Liver (tissue), 9 donors: ENCODE results near the gene DLK1. TPM values are rescaled to one million over a fixed set of nuclear protein-coding genes. Genes with fewer than 3 reads are reported as not detected.

Experiments
- DNase-seq: peaks from one replicate; pipeline ENCODE4 v3.0.0-alpha.2; 2017; ENCODE audit warnings: low spot score
- H3K27ac ChIP-seq, 2 donors: one replicate each; pipeline ENCODE4 v1.7.0; 2013; ENCODE audit warnings: inconsistent platforms in 2 of 2, low read length in 2 of 2, control low read depth in 1 of 2, low read depth in 1 of 2, mild to moderate bottlenecking in 1 of 2
- H3K27me3 ChIP-seq, 4 donors: one replicate each; pipeline versions ENCODE4 v1.6.1 to v1.7.0; 2013; ENCODE audit warnings: low read length in 3 of 4, inconsistent platforms in 1 of 4, mild to moderate bottlenecking in 1 of 4, moderate library complexity in 1 of 4; ENCODE audit not compliant: control insufficient read depth in 4 of 4, insufficient read depth in 4 of 4
- H3K36me3 ChIP-seq, 4 donors: one replicate each; pipeline versions ENCODE4 v1.6.1 to v1.7.0; 2013; ENCODE audit warnings: low read length in 3 of 4, mild to moderate bottlenecking in 3 of 4, low read depth in 1 of 4, moderate library complexity in 1 of 4; ENCODE audit not compliant: control insufficient read depth in 4 of 4, insufficient read depth in 3 of 4
- H3K4me1 ChIP-seq, 4 donors: one replicate each; pipeline versions ENCODE4 v1.6.1 to v1.7.0; 2013; ENCODE audit warnings: low read length in 3 of 4, mild to moderate bottlenecking in 3 of 4, moderate library complexity in 1 of 4; ENCODE audit not compliant: control insufficient read depth in 4 of 4, insufficient read depth in 4 of 4
- H3K4me3 ChIP-seq, 3 donors: one replicate each; pipeline versions ENCODE4 v1.6.1 to v1.7.0; 2013; ENCODE audit warnings: low read length in 3 of 3, control low read depth in 1 of 3, low read depth in 1 of 3, mild to moderate bottlenecking in 1 of 3
- H3K9ac ChIP-seq, 2 donors: one replicate each; pipeline ENCODE4 v1.7.0; 2013; ENCODE audit warnings: low read length in 2 of 2, mild to moderate bottlenecking in 2 of 2, moderate library complexity in 2 of 2, control low read depth in 1 of 2, low read depth in 1 of 2
- H3K9me3 ChIP-seq, 4 donors: one replicate each; pipeline versions ENCODE4 v1.6.1 to v1.7.0; 2013; ENCODE audit warnings: low read length in 3 of 4; ENCODE audit not compliant: control insufficient read depth in 4 of 4
- ATF3 ChIP-seq: IDR thresholded peaks from 2 replicates; pipeline ENCODE4 v1.6.1; 2016; ENCODE audit warnings: antibody characterized with exemption
- CTCF ChIP-seq: fragments of 150-350 bp; IDR thresholded peaks from 2 replicates; pipeline ENCODE4 v1.5.1; 2017; ENCODE audit warnings: improper control_type of control experiment, low read depth, low read length; ENCODE audit not compliant: missing input control
- EGR1 ChIP-seq, 2 donors: IDR thresholded peaks; 2 replicates each; pipeline ENCODE4 v1.6.1; 2016 to 2018; ENCODE audit warnings: antibody characterized with exemption in 2 of 2, low read depth in 2 of 2
- FOXA1 ChIP-seq: IDR thresholded peaks from 2 replicates; pipeline ENCODE4 v1.6.1; 2016; ENCODE audit warnings: antibody characterized with exemption
- FOXA2 ChIP-seq: IDR thresholded peaks from 2 replicates; pipeline ENCODE4 v1.6.1; 2016; ENCODE audit warnings: antibody characterized with exemption
- GABPA ChIP-seq, 2 donors: IDR thresholded peaks in 1 of 2; conservative IDR thresholded peaks in 1 of 2; 2 replicates each; pipeline ENCODE4 v1.6.1; 2016; ENCODE audit warnings: antibody characterized with exemption in 2 of 2, mild to moderate bottlenecking in 1 of 2, moderate library complexity in 1 of 2
- HNF4A ChIP-seq, 2 donors: conservative IDR thresholded peaks; 2 replicates each; pipeline ENCODE4 v1.6.1; 2016; ENCODE audit warnings: antibody characterized with exemption in 2 of 2, mild to moderate bottlenecking in 2 of 2
- HNF4G ChIP-seq: IDR thresholded peaks from 2 replicates; pipeline ENCODE4 v1.6.1; 2016; ENCODE audit warnings: antibody characterized with exemption
- JUND ChIP-seq, 2 donors: IDR thresholded peaks; 2 replicates each; pipeline ENCODE4 v1.6.1; 2016; ENCODE audit warnings: antibody characterized with exemption in 2 of 2
- NR2F2 ChIP-seq: IDR thresholded peaks from 2 replicates; pipeline ENCODE4 v1.6.1; 2016; ENCODE audit warnings: antibody characterized with exemption
- RAD21 ChIP-seq, 2 donors: IDR thresholded peaks; 2 replicates each; pipeline ENCODE4 v1.6.1; 2016; ENCODE audit warnings: antibody characterized with exemption in 2 of 2, mild to moderate bottlenecking in 2 of 2
- REST ChIP-seq: IDR thresholded peaks from 2 replicates; pipeline ENCODE4 v1.6.1; 2016; ENCODE audit warnings: antibody characterized with exemption, mild to moderate bottlenecking
- RXRA ChIP-seq, 2 donors: IDR thresholded peaks; 2 replicates each; pipeline ENCODE4 v1.6.1; 2017 to 2018; ENCODE audit warnings: antibody characterized with exemption in 2 of 2, mild to moderate bottlenecking in 1 of 2
- SP1 ChIP-seq: IDR thresholded peaks from 2 replicates; pipeline ENCODE4 v1.6.1; 2018; ENCODE audit warnings: antibody characterized with exemption, mild to moderate bottlenecking
- TAF1 ChIP-seq: conservative IDR thresholded peaks from 2 replicates; pipeline ENCODE4 v1.6.1; 2016; ENCODE audit warnings: antibody characterized with exemption, mild to moderate bottlenecking
- YY1 ChIP-seq: IDR thresholded peaks from 2 replicates; pipeline ENCODE4 v1.6.1; 2016; ENCODE audit warnings: antibody characterized with exemption, mild to moderate bottlenecking
- ZBTB33 ChIP-seq: IDR thresholded peaks from 2 replicates; pipeline ENCODE4 v1.6.1; 2016; ENCODE audit warnings: antibody characterized with exemption
- WGBS: extraction: QIAGEN DNeasy Blood & Tissue Kit; methylation state at CpG from one replicate; pipeline ENCODE4 v1.1.7; 2013; 5-methylcytosine and 5-hydroxymethylcytosine counted together
- polyA plus RNA-seq, 2 donors: library from polyadenylated mRNA; stranded (reverse) in 1 of 2; unstranded in 1 of 2; fragments of 200-250 nt in 1 of 2; fragments of >200 nt in 1 of 2; fragmentation: Nextera tagmentation in 1 of 2; extraction: Ambion mirVana in 1 of 2; gene quantifications; one replicate each; pipeline versions ENCODE4 v1.2.1 to v1.2.3, GENCODE V29; 2013 to 2015
- total RNA-seq, 2 donors: library from RNA; depleted of rRNA; stranded (reverse); fragments of >200 nt; gene quantifications; one replicate each; pipeline ENCODE4 v1.2.3, GENCODE V29; 2014
- donor health status: healthy.
- donor health status: healthy.
- donor health status: healthy.
- donor health status: healthy.
- donor health status: healthy.

The DLK1 gene
- total and polyA plus RNA-seq, 4 donors = 0.42 to 331 (median 1.8) TPM; not detected in 1

GRCh38 chr14:100727873-100728240 lies 1.2 kb downstream of the DLK1 start:
- H3K27ac ChIP-seq = no peak overlapping the region
- H3K36me3 ChIP-seq = no peaks in the 10 kb centered on the region
- no peak overlapping the region for H3K4me3 ChIP-seq
- no peak for DNase-seq
- no peaks in the 10 kb centered on the region for H3K4me1 ChIP-seq
- H3K27me3 ChIP-seq = peaks cover 0 to 16% (median 6%) of the 10 kb centered on the region in 4 donors
- no peak overlapping the region for H3K9ac ChIP-seq
- 27% methylated on average over 12 of the region's 12 CpGs for WGBS
- H3K9me3 ChIP-seq = no peaks in the 10 kb centered on the region
- TF ChIP-seq FOXA2 (no peak), HNF4A (conservative IDR thresholded peaks at IDR 0.05) (no peak), NR2F2 (no peak), RXRA (IDR thresholded peaks at IDR 0.05) (no peak), JUND (IDR thresholded peaks at IDR 0.05) (no peak)

- Histone ChIP-seq H3K27ac (no peak overlapping the region), H3K4me3 (no peak overlapping the region), H3K27me3 (peaks cover 0 to 16% (median 6%) of the 10 kb centered on the region in 4 donors), H3K4me1 (no peaks in the 10 kb centered on the region), H3K9me3 (no peaks in the 10 kb centered on the region), H3K9ac (no peak overlapping the region), H3K36me3 (no peaks in the 10 kb centered on the region)
- TF ChIP-seq FOXA1 (no peak), JUND (IDR thresholded peaks at IDR 0.05) (no peak), FOXA2 (no peak), YY1 (no peak), REST (no peak), ATF3 (no peak), RXRA (IDR thresholded peaks at IDR 0.05) (no peak)
- DNase-seq = no peak
- WGBS = 64% methylated on average over 13 of the region's 13 CpGs
These were observed 2.3 kb downstream of the DLK1 start for GRCh38 chr14:100728962-100729361.

GRCh38 chr14:100729982-100730381 lies 3.3 kb downstream of the DLK1 start:
- Histone ChIP-seq H3K9ac (no peak overlapping the region), H3K4me3 (no peak overlapping the region), H3K36me3 (no peaks in the 10 kb centered on the region), H3K27ac (no peak overlapping the region), H3K4me1 (no peaks in the 10 kb centered on the region), H3K27me3 (peaks cover 0 to 15% (median 6%) of the 10 kb centered on the region in 4 donors), H3K9me3 (no peaks in the 10 kb centered on the region)
- DNase-seq = no peak
- TF ChIP-seq ZBTB33 = no peak
- TF ChIP-seq HNF4A (conservative IDR thresholded peaks at IDR 0.05) = no peak
- no peak for TF ChIP-seq ATF3
- TF ChIP-seq YY1 = no peak
- no peak for TF ChIP-seq FOXA1
- no peak for TF ChIP-seq CTCF
- TF ChIP-seq GABPA (IDR thresholded peaks at IDR 0.05 in 1 of 2, conservative IDR thresholded peaks at IDR 0.05 in 1 of 2) = no peak
- TF ChIP-seq EGR1 (IDR thresholded peaks at IDR 0.05; ENCODE audit: low read depth in 2 of 2) = no peak
- TF ChIP-seq REST = no peak
- TF ChIP-seq RAD21 (IDR thresholded peaks at IDR 0.05) = no peak
- no peak for TF ChIP-seq RXRA (IDR thresholded peaks at IDR 0.05)
- no peak for TF ChIP-seq NR2F2
- TF ChIP-seq TAF1 = no peak
- TF ChIP-seq SP1 = no peak
- TF ChIP-seq HNF4G = no peak
- 74% methylated on average over 7 of the region's 7 CpGs for WGBS
